HepG2 (cell line): ENCODE results near the gene C1orf141. TPM values are rescaled to one million over a fixed set of nuclear protein-coding genes. Genes with fewer than 3 reads are reported as not detected.

Experiments used
- ATRX ChIP-seq: sonication (generic); formaldehyde crosslinking; IDR thresholded peaks from 2 replicates; pipeline ENCODE4 v1.4.0; 2020; ENCODE audit warnings: missing genetic modification reagents, borderline replicate concordance
- CEBPG ChIP-seq: IDR thresholded peaks from 2 replicates; pipeline ENCODE4 v1.6.1; 2016
- DMTF1 ChIP-seq: sonication (generic); formaldehyde crosslinking; IDR thresholded peaks from 2 replicates; pipeline ENCODE4 v1.4.0; 2020; ENCODE audit warnings: mild to moderate bottlenecking, missing genetic modification reagents
- HNRNPH1 ChIP-seq: fragments of 200-400 bp; formaldehyde crosslinking; optimal IDR thresholded peaks from 2 replicates; pipeline ENCODE3; 2017; ENCODE audit warnings: mild to moderate bottlenecking, low read depth, low read length
- HNRNPK ChIP-seq: fragments of 200-400 bp; formaldehyde crosslinking; IDR thresholded peaks from 2 replicates; pipeline ENCODE4 v1.6.1; 2018; ENCODE audit warnings: low read length, low read depth, moderate library complexity, mild to moderate bottlenecking; ENCODE audit not compliant: poor library complexity, severe bottlenecking
- NFIB ChIP-seq: sonication (generic); formaldehyde crosslinking; IDR thresholded peaks from 2 replicates; pipeline ENCODE4 v1.9.0; 2021; ENCODE audit warnings: missing genetic modification reagents, mild to moderate bottlenecking, borderline replicate concordance
- RCOR2 ChIP-seq: IDR thresholded peaks from 2 replicates; pipeline ENCODE4 v1.6.1; 2016; ENCODE audit warnings: missing biosample characterization, missing genetic modification reagents
- RXRA ChIP-seq: sonication (generic); formaldehyde crosslinking; IDR thresholded peaks from 2 replicates; pipeline ENCODE4 v1.5.1; 2020; ENCODE audit warnings: missing genetic modification reagents
- SALL1 ChIP-seq: sonication (generic); formaldehyde crosslinking; IDR thresholded peaks from 2 replicates; pipeline ENCODE4 v1.8.0; 2022; ENCODE audit warnings: mild to moderate bottlenecking, missing genetic modification reagents
- SP2 ChIP-seq: sonication (generic); formaldehyde crosslinking; IDR thresholded peaks from 2 replicates; pipeline ENCODE4 v1.5.1; 2020; ENCODE audit warnings: mild to moderate bottlenecking, missing genetic modification reagents
- ZBTB37 ChIP-seq: sonication (generic); formaldehyde crosslinking; IDR thresholded peaks from 2 replicates; pipeline ENCODE4 v1.4.0; 2020; ENCODE audit warnings: mild to moderate bottlenecking, missing genetic modification reagents
- ZFP1 ChIP-seq: IDR thresholded peaks from 2 replicates; pipeline ENCODE4 v1.6.1; 2016
- ZKSCAN5 ChIP-seq: sonication (generic); formaldehyde crosslinking; IDR thresholded peaks from 2 replicates; pipeline ENCODE4 v1.5.1; 2020; ENCODE audit warnings: mild to moderate bottlenecking, missing genetic modification reagents
- ZNF556 ChIP-seq: sonication (generic); formaldehyde crosslinking; IDR thresholded peaks from 2 replicates; pipeline ENCODE4 v1.4.0; 2020; ENCODE audit warnings: mild to moderate bottlenecking, missing genetic modification reagents, borderline replicate concordance
- ZNF775 ChIP-seq: sonication (generic); formaldehyde crosslinking; IDR thresholded peaks from 2 replicates; pipeline ENCODE4 v1.4.0; 2020; ENCODE audit warnings: missing genetic modification reagents, mild to moderate bottlenecking, moderate library complexity, borderline replicate concordance
- ZNF777 ChIP-seq: sonication (generic); formaldehyde crosslinking; IDR thresholded peaks from 2 replicates; pipeline ENCODE4 v1.4.0; 2020; ENCODE audit warnings: missing genetic modification reagents
- ZNF780A ChIP-seq: sonication (generic); formaldehyde crosslinking; IDR thresholded peaks from 2 replicates; pipeline ENCODE4 v1.8.0; 2022; ENCODE audit warnings: mild to moderate bottlenecking, missing genetic modification reagents, moderate library complexity
- ZNF792 ChIP-seq: IDR thresholded peaks from 2 replicates; pipeline ENCODE4 v1.6.1; 2016
- ZNF879 ChIP-seq: sonication (generic); formaldehyde crosslinking; IDR thresholded peaks from 2 replicates; pipeline ENCODE4 v1.8.1; 2023; ENCODE audit warnings: missing genetic modification reagents
- ZSCAN29 ChIP-seq: sonication (generic); formaldehyde crosslinking; conservative IDR thresholded peaks from 2 replicates; pipeline ENCODE4 v1.4.0; 2020; ENCODE audit warnings: mild to moderate bottlenecking, missing genetic modification reagents
- polyA plus RNA-seq, 8 experiments: library from polyadenylated mRNA; depleted of rRNA in 3 of 8; stranded (reverse) in 7 of 8; unstranded in 1 of 8; fragments of >200 nt; fragmentation: Illumina TruSeq in 4 of 8; extraction: Trizol in 4 of 8; gene quantifications; 2 replicates each; pipeline versions ENCODE4 v1.2.1 to v1.2.3, GENCODE V29; 2011 to 2016; ENCODE audit warnings: low read depth in 4 of 8, missing spikeins in 1 of 8, mixed read lengths in 1 of 8; ENCODE audit not compliant: insufficient read depth in 1 of 8
- total RNA-seq, 5 experiments: library from RNA; depleted of rRNA; stranded (reverse); fragments of >200 nt; fragmentation: Illumina TruSeq; extraction: Trizol; gene quantifications; 2 replicates each; pipeline ENCODE4 v1.2.3, GENCODE V29; 2016; ENCODE audit warnings: low read depth in 1 of 5
- TF ChIP-seq, protein P1 (sequence below): sonication (generic); formaldehyde crosslinking; IDR thresholded peaks from 2 replicates; pipeline ENCODE4 v1.4.0; 2020; ENCODE audit warnings: missing genetic modification reagents, borderline replicate concordance
- TF ChIP-seq, protein P2 (sequence below): sonication (generic); formaldehyde crosslinking; IDR thresholded peaks from 2 replicates; pipeline ENCODE4 v1.8.1; 2023; ENCODE audit warnings: mild to moderate bottlenecking, inconsistent platforms, moderate library complexity, missing genetic modification reagents, borderline replicate concordance

C1orf141 gene
- total and polyA plus RNA-seq, 2 of the 13 experiments (the other 11 are each of a cell fraction or from before 2014, with no cell fraction given): not detected

- TF ChIP-seq, protein P1, sequence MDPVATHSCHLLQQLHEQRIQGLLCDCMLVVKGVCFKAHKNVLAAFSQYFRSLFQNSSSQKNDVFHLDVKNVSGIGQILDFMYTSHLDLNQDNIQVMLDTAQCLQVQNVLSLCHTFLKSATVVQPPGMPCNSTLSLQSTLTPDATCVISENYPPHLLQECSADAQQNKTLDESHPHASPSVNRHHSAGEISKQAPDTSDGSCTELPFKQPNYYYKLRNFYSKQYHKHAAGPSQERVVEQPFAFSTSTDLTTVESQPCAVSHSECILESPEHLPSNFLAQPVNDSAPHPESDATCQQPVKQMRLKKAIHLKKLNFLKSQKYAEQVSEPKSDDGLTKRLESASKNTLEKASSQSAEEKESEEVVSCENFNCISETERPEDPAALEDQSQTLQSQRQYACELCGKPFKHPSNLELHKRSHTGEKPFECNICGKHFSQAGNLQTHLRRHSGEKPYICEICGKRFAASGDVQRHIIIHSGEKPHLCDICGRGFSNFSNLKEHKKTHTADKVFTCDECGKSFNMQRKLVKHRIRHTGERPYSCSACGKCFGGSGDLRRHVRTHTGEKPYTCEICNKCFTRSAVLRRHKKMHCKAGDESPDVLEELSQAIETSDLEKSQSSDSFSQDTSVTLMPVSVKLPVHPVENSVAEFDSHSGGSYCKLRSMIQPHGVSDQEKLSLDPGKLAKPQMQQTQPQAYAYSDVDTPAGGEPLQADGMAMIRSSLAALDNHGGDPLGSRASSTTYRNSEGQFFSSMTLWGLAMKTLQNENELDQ (CRISPR knock-in tag): no peak
- TF ChIP-seq HNRNPH1 (no peak), HNRNPK (no peak), ZFP1 (no peak), SALL1 (peak; percentile 86; the same call in 1 of the 2 replicates), ZNF780A (CRISPR knock-in tag) (no peak), ZKSCAN5 (CRISPR knock-in tag) (no peak), ZNF556 (CRISPR knock-in tag) (no peak; the same call in 1 of the 2 replicates), ZNF777 (peak; percentile 55; the same call in 1 of the 2 replicates), DMTF1 (CRISPR knock-in tag) (no peak), ZNF775 (CRISPR knock-in tag) (no peak), RCOR2 (CRISPR knock-in tag) (no peak), ZBTB37 (CRISPR knock-in tag) (peak; percentile 89; the same call in 1 of the 2 replicates), ATRX (CRISPR knock-in tag) (no peak), SP2 (CRISPR knock-in tag) (no peak), ZNF879 (CRISPR knock-in tag) (0 out of 2 replicates have a peak, but pooled peaks have one; percentile 28), NFIB (no peak), RXRA (CRISPR knock-in tag) (peak; percentile 91), ZNF792 (peak; percentile 63), CEBPG (peak; percentile 91), ZSCAN29 (CRISPR knock-in tag) (no peak)
- TF ChIP-seq, protein P2, sequence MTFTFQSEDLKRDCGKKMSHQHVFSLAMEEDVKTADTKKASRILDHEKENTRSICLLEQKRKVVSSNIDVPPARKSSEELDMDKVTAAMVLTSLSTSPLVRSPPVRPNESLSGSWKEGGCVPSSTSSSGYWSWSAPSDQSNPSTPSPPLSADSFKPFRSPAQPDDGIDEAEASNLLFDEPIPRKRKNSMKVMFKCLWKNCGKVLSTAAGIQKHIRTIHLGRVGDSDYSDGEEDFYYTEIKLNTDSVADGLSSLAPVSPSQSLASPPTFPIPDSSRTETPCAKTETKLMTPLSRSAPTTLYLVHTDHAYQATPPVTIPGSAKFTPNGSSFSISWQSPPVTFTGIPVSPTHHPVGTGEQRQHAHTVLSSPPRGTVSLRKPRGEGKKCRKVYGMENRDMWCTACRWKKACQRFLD (CRISPR knock-in tag): no peak; the same call in 1 of the 2 replicates
These were observed 80.7 kb downstream of the C1orf141 start, which contains the start of gene SLC35D1 (continued) for GRCh38 chr1:67053785-67054772.
